ENCODE results near the gene LINGO1.

DNA sequence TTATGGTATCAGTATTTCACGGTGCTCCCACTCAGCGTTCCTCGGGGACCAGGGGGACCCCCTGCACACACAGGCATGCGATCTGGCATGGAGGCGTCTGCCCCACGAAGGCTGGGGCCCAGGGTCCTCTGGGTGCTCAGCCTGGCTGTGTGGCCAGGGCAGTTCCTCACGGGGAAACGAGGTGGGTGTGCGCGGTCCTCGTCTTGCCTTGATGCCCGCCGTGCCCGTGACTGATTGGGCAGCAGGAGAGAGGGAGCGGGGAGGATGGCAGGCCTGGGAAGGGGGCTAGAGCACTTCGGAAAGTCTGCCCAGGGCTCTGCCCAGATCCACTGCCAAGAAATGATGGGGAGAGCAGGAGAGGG lies 10.9 kb downstream of the LINGO1 start:
- TF ChIP-seq, protein P1, sequence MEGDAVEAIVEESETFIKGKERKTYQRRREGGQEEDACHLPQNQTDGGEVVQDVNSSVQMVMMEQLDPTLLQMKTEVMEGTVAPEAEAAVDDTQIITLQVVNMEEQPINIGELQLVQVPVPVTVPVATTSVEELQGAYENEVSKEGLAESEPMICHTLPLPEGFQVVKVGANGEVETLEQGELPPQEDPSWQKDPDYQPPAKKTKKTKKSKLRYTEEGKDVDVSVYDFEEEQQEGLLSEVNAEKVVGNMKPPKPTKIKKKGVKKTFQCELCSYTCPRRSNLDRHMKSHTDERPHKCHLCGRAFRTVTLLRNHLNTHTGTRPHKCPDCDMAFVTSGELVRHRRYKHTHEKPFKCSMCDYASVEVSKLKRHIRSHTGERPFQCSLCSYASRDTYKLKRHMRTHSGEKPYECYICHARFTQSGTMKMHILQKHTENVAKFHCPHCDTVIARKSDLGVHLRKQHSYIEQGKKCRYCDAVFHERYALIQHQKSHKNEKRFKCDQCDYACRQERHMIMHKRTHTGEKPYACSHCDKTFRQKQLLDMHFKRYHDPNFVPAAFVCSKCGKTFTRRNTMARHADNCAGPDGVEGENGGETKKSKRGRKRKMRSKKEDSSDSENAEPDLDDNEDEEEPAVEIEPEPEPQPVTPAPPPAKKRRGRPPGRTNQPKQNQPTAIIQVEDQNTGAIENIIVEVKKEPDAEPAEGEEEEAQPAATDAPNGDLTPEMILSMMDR (IDR thresholded peaks at IDR 0.05; ENCODE audit: low read depth, low read length, missing input control): no peak
- TF ChIP-seq, protein P2, sequence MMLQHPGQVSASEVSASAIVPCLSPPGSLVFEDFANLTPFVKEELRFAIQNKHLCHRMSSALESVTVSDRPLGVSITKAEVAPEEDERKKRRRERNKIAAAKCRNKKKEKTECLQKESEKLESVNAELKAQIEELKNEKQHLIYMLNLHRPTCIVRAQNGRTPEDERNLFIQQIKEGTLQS (IDR thresholded peaks at IDR 0.05): no peak
- no peak for TF ChIP-seq HNF4A (conservative IDR thresholded peaks at IDR 0.05)
- no peak for TF ChIP-seq GABPA (IDR thresholded peaks at IDR 0.05 in 1 of 2, conservative IDR thresholded peaks at IDR 0.05 in 1 of 2)
- TF ChIP-seq, protein P3, sequence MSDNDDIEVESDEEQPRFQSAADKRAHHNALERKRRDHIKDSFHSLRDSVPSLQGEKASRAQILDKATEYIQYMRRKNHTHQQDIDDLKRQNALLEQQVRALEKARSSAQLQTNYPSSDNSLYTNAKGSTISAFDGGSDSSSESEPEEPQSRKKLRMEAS (IDR thresholded peaks at IDR 0.05): no peak
- TF ChIP-seq HNF4G (IDR thresholded peaks at IDR 0.05): no peak
- no peak for TF ChIP-seq SP1 (IDR thresholded peaks at IDR 0.05)
- TF ChIP-seq YY1 (IDR thresholded peaks at IDR 0.05): no peak

All from liver (tissue), 3 donors.